SU-DHL-6 (cell line): ENCODE data around the gene PSME4.

Experiments
- CTCF ChIP-seq: fragments of 200-600 bp; sonication (generic); IDR thresholded peaks from one replicate; pipeline ENCODE4 v1.5.1; 2017; ENCODE audit warnings: antibody characterized with exemption, mild to moderate bottlenecking, low read length, moderate library complexity; ENCODE audit not compliant: insufficient read depth, poor library complexity, severe bottlenecking
- EZH2phosphoT487 ChIP-seq: fragments of 200-600 bp; sonication (generic), shearing (Covaris generic); conservative IDR thresholded peaks from 2 replicates; pipeline ENCODE4 v1.6.1; 2018; ENCODE audit warnings: mild to moderate bottlenecking, antibody characterized with exemption, low read length, moderate library complexity, mixed read lengths

GRCh38 chr2:53903011-53903410, 67.8 kb downstream of the PSME4 start:
- TF ChIP-seq CTCF (no peak), EZH2phosphoT487 (no peak)
